ENCODE measurements around the gene RCAN3.

DNA sequence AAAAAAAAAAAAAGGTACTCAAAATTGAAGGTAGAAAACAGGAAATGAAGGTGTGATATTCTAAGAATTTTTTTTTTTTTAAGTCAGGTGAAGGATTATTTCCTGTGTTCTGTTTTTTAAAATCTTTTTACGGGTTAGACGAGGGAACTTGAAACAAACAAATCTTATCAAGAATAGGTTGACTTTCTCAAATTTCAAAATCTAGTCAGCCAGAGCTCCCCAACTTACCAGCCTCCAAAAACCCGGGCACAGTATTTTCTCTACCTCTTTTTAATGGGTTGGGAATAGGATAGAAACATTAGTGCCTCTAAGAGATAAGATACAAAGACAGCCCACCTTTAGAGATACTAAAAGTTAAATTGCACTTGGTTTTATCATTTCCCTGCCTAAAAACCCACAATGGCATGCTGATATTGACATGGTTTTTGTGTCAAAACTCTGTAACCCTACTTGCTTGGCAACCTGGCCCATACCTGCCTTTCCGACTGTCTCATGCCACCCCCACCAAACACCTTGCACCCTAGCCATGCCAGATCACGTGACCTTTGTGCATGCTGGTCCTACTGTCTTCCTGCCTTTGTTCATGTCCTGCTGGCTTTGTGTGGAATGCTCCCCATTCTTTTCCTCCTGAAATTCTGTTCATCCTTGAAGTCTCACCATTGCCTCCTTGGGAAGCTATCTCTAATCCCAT is 4.2 kb downstream of the RCAN3 start:
- TF ChIP-seq POLR2AphosphoS5 (IDR thresholded peaks at IDR 0.05) (no peak), CTCF (IDR thresholded peaks at IDR 0.05) (no peak)

All from sigmoid colon (tissue), 4 donors.